Testis (tissue), 3 donors: ENCODE data around the gene PSAP. TPM values are rescaled to one million over a fixed set of nuclear protein-coding genes. Genes with fewer than 3 reads are reported as not detected.

ENCODE experiments used
- DNase-seq: peaks from one replicate; pipeline ENCODE4 v3.0.0-alpha.2; 2019
- H3K27ac ChIP-seq, 2 donors: fragments of 200-600 bp; sonication (generic); one replicate each; pipeline ENCODE4 v1.5.1; 2019
- H3K27me3 ChIP-seq: fragments of 200-600 bp; sonication (generic); one replicate; pipeline ENCODE4 v1.5.1; 2019
- H3K36me3 ChIP-seq: fragments of 200-600 bp; sonication (generic); one replicate; pipeline ENCODE4 v1.5.1; 2017; ENCODE audit warnings: low read depth; ENCODE audit errors: missing control alignments
- H3K4me1 ChIP-seq: fragments of 200-600 bp; sonication (generic); one replicate; pipeline ENCODE4 v1.5.1; 2019
- H3K4me3 ChIP-seq, 2 donors: fragments of 200-600 bp; sonication (generic); one replicate each; pipeline ENCODE4 v1.5.1; 2017 to 2019
- H3K9me3 ChIP-seq: fragments of 200-600 bp; sonication (generic); one replicate; pipeline ENCODE4 v1.5.1; 2017
- POLR2A ChIP-seq: fragments of 450-650 bp; IDR thresholded peaks from one replicate; pipeline ENCODE4 v1.6.1; 2017; ENCODE audit warnings: antibody characterized with exemption, mild to moderate bottlenecking, moderate library complexity
- WGBS, 2 donors: methylation state at CpG; one replicate each; pipeline ENCODE4 v1.1.5; 2018; 5-methylcytosine and 5-hydroxymethylcytosine counted together
- intact Hi-C: fragments of 100-400 bp; cut with DNase I; formaldehyde crosslinking; loops from one replicate; pipeline ENCODE4 v1.15.1; 2023; ENCODE audit warnings: low total_unique reads
- polyA plus RNA-seq: library from polyadenylated mRNA; stranded (reverse); fragments of 350-450 nt; fragmentation: Illumina TruSeq; extraction: RNeasy Lipid Tissue Mini Kit (QIAGEN cat#74804); gene quantifications from one replicate; pipeline ENCODE4 v1.2.3, GENCODE V29; 2014; ENCODE audit warnings: low read depth, low replicate concordance; ENCODE audit not compliant: insufficient read depth
- total RNA-seq, 2 donors: library from RNA; depleted of rRNA; stranded (reverse); fragments of >200 nt; gene quantifications; one replicate each; pipeline ENCODE4 v1.2.3, GENCODE V29; 2016
- TF ChIP-seq, protein P1 (sequence below), 3 experiments: fragments of 450-650 bp in 2 of 3; fragments of 200-600 bp in 1 of 3; sonication (generic) in 1 of 3; IDR thresholded peaks; one replicate each; pipeline ENCODE4 v1.5.1; 2016 to 2019; ENCODE audit warnings: antibody characterized with exemption in 3 of 3, mild to moderate bottlenecking in 2 of 3, moderate library complexity in 1 of 3

The PSAP gene
- total and polyA plus RNA-seq, 3 donors from 2014 or later, result 1,011 to 1,399 (median 1,346) TPM

DNA sequence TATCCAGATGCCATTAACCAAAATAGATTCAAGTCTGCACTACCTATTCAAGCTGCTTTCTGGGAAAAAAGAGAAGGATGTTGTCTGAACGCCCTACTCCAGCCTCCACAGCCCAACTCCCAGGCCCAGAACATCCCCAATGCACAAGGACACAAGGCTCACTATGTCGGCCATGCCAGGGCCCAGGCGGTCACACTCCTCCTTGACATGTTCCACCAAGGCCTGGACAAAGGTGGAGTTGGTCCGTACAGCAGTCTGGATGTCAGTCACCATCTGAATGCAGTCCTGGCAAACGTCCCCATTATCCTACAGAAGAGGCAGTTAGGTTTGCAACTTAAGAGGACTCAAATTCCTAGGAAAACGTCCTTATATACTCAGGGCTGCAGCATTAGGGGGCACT lies 23.2 kb downstream of the PSAP start:
- WGBS, 2 donors, result 70 to 79% methylated on average over 6 of the region's 6 CpGs
- no peak for TF ChIP-seq POLR2A
- TF ChIP-seq, protein P1, sequence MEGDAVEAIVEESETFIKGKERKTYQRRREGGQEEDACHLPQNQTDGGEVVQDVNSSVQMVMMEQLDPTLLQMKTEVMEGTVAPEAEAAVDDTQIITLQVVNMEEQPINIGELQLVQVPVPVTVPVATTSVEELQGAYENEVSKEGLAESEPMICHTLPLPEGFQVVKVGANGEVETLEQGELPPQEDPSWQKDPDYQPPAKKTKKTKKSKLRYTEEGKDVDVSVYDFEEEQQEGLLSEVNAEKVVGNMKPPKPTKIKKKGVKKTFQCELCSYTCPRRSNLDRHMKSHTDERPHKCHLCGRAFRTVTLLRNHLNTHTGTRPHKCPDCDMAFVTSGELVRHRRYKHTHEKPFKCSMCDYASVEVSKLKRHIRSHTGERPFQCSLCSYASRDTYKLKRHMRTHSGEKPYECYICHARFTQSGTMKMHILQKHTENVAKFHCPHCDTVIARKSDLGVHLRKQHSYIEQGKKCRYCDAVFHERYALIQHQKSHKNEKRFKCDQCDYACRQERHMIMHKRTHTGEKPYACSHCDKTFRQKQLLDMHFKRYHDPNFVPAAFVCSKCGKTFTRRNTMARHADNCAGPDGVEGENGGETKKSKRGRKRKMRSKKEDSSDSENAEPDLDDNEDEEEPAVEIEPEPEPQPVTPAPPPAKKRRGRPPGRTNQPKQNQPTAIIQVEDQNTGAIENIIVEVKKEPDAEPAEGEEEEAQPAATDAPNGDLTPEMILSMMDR (IDR thresholded peaks at IDR 0.05), result no peak

DNA sequence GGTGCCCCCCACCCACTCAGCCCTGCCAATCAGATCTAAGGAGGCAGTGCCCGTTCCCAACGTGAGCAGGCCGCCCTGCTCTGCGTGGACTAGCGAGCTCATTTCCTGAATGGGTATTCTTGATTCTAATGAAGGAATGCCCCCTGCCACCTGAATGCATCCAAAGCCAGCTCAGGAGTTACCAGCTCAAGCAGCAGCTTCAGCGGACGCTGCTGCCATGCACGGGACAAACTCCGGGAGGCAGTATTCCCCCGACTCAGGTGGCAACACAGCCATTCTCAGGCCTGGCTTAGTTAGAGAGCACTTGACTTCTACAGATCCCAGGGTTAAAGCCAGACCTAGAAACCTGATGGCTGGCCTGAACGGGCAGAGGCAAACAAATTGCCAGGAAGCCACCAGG lies 25.8 kb downstream of the PSAP start:
- Histone ChIP-seq H3K27me3 (no peaks in the 10 kb centered on the region), H3K4me3 (no peak overlapping the region), H3K27ac (no peak overlapping the region), H3K9me3 (no peaks in the 10 kb centered on the region), H3K4me1 (peaks cover 4% of the 10 kb centered on the region), H3K36me3 (no peaks in the 10 kb centered on the region)
- DNase-seq, result no peak
- TF ChIP-seq, protein P1 (IDR thresholded peaks at IDR 0.05), result no peak
- TF ChIP-seq POLR2A, result no peak
- intact Hi-C loops, result no loop called here
- WGBS, 2 donors, result 79 to 88% methylated on average over 8 to 11 of the region's 11 CpGs

More for the DNA sequence above, 23.2 kb downstream of the PSAP start:
- Histone ChIP-seq H3K4me3 (no peak overlapping the region), H3K4me1 (no peaks in the 10 kb centered on the region), H3K27me3 (no peaks in the 10 kb centered on the region), H3K36me3 (no peaks in the 10 kb centered on the region), H3K27ac (no peak overlapping the region), H3K9me3 (no peaks in the 10 kb centered on the region)
- DNase-seq, result no peak
- intact Hi-C loops, result no loop called here

DNA sequence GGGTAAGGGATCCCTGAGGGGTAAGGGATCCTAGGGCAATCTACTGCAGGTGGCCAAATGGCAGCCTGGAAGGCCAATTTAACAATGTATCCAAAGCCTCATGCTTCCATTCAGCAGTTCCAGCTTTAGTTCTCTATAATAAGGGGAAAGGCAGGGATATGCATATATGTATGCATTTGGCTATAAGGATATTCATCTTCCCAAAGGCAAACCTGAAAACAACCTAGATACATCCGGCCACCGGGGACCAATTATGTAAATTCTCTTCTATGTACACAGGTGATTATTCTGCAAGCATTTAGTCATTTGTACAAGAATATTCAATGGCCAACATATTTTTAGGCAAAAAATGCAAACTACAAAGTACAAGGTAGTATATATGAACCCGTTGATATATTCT lies 26.7 kb downstream of the PSAP start:
- H3K9me3 ChIP-seq, result no peaks in the 10 kb centered on the region
- no peak overlapping the region for H3K4me3 ChIP-seq
- DNase-seq, result no peak
- intact Hi-C loops, result no loop called here
- H3K27ac ChIP-seq, result no peak overlapping the region
- TF ChIP-seq POLR2A, result no peak
- TF ChIP-seq, protein P1 (IDR thresholded peaks at IDR 0.05), result no peak
- H3K4me1 ChIP-seq, result peaks cover 4% of the 10 kb centered on the region
- no peaks in the 10 kb centered on the region for H3K36me3 ChIP-seq
- WGBS, 2 donors, result 91 to 96% methylated on average over 3 of the region's 3 CpGs
- no peaks in the 10 kb centered on the region for H3K27me3 ChIP-seq

DNA sequence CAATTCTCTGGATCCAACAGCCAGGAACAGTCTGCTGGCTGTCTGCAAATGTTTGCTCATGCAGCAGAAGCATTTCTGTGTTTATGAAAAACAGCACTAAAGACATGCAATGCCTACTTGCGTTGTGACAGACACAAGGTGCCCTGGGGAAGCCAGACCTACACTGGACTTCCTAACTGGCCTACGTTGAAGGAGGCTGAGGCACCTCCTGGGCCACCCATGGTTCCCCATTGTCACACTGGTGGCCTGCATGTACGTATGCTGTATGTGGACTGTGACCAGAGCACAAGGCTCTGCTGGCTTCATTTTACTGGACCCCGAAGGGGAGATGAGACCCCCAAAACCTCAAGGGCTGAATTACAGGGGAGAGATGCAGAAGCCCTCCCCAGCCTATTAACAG lies 27.7 kb downstream of the PSAP start:
- H3K9me3 ChIP-seq, result no peaks in the 10 kb centered on the region
- no peak for DNase-seq
- intact Hi-C loops, result no loop called here
- no peaks in the 10 kb centered on the region for H3K36me3 ChIP-seq
- TF ChIP-seq, protein P1 (IDR thresholded peaks at IDR 0.05), result no peak
- no peak for TF ChIP-seq POLR2A
- H3K4me3 ChIP-seq, result no peak overlapping the region
- peaks cover 5% of the 10 kb centered on the region for H3K4me1 ChIP-seq
- no peak overlapping the region for H3K27ac ChIP-seq
- no peaks in the 10 kb centered on the region for H3K27me3 ChIP-seq
- WGBS, 2 donors, result 87 to 93% methylated on average over 4 of the region's 4 CpGs

DNA sequence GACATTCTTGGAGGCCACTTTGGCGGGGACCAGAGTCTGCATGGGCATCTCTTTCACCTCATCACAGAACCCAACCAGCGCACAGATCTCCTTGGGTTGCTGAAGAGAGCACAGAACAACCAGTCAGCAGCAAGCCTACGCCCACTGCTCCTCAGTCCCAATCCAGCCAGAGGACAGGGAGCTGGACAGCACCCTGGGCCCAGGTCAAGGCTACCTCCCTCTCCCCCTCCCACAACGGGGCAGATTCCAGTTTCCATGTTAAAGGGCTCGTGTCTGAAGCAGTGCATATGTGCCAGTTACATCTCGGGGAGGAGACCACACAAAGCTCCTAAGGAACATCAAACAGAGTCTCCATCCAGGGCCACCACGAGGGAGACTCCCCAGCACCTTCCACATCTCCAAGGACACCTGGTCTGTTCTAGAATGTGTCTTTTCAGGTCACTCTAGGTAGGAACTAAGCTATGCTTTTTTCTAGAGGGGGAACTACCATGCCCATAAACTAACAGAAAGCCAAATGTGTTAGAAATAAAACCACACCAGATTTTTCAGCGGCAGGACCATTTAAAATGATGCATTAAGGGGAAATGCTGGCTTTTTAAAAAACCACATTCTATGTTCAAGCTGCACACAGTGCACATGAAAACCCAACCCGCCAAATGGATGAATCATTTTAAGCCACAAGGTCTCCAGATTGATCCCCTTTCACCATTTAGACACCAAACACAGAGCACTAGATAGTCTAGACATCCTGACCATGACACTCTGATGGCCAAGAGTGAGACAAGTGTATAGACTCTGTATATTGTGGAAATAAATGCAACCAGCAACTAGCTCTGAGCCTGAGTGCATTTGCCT lies 28.9 kb downstream of the PSAP start:
- no peaks in the 10 kb centered on the region for H3K36me3 ChIP-seq
- WGBS, 2 donors, result 67 to 75% methylated on average over 6 to 9 of the region's 9 CpGs
- no peak overlapping the region for H3K27ac ChIP-seq
- DNase-seq, result no peak
- H3K4me3 ChIP-seq, result no peak overlapping the region
- no peaks in the 10 kb centered on the region for H3K9me3 ChIP-seq
- peaks cover 13% of the 10 kb centered on the region for H3K4me1 ChIP-seq
- intact Hi-C loops, result no loop called here
- TF ChIP-seq, protein P1 (IDR thresholded peaks at IDR 0.05), result no peak
- no peak for TF ChIP-seq POLR2A
- no peaks in the 10 kb centered on the region for H3K27me3 ChIP-seq
